ENCODE data around the gene TWNK. TPM values are rescaled to one million over a fixed set of nuclear protein-coding genes. Genes with fewer than 3 reads are reported as not detected.
A peak's percentile ranks its signal among the peaks of the same experiment; 100 is the strongest.

The TWNK gene
- total and polyA plus RNA-seq, 3 experiments from 2014 or later, result 8.2 to 44.3 (median 40.6) TPM

DNA sequence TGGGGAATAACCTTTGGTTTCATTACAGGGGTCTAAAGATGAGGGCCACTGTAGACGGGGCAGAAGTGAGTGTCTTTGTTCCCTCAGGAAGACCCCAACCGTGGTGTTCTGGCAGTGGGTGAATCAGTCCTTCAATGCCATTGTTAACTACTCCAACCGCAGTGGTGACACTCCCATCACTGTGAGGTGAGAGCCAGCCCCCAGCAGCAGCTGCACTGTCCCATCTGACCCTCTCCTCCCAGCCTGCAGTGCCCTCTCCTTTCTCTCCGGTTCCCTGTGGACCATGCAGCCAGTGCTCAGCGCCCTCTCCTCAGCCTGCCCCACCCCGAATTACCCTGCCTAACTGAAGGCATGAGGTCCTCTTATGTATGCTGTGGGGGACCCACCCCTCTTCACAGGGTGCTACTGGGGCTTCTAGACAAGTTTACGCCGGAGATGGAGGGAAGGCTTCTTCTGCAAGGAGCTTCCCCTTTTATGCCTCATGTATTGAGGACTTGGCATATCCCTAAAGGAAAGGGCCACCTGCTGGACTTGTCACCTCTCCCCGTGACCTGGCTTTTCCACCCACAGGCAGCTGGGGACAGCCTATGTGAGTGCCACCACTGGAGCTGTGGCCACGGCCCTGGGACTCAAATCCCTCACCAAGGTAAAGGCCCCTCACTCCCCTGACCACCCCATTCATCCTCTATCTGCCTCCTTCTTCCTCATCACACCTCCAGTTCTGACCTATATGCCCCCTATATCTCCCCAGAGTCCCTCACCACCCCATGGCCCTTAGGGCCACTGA lies 48.8 kb downstream of the TWNK start:
- Mint-ChIP-seq H3K9me3 (no peaks in the 10 kb centered on the region), H3K27me3 (peaks cover 0 to 2% of the 10 kb centered on the region in 2 donors), H3K4me3 (peak overlapping the region in 1 of 7 donors; percentile 28), H3K36me3 (peaks cover 0 to 71% (median 10%) of the 10 kb centered on the region in 3 donors), H3K4me1 (peaks cover 16 to 24% (median 21%) of the 10 kb centered on the region in 3 donors), H3K27ac (peak overlapping the region in 1 of 8 donors; percentile 50)
- Histone ChIP-seq H3K9me3 (ENCODE audit: low read length) (no peaks in the 10 kb centered on the region), H3K4me3 (ENCODE audit: low read length) (no peak overlapping the region), H3K27me3 (ENCODE audit: insufficient read depth, low read length, poor library complexity, severe bottlenecking) (no peaks in the 10 kb centered on the region), H3K27ac (ENCODE audit: low read depth, low read length) (no peak overlapping the region), H3K36me3 (ENCODE audit: insufficient read depth, low read length) (peaks cover 17% of the 10 kb centered on the region), H3K4me1 (ENCODE audit: insufficient read depth, low read length) (peaks cover 11% of the 10 kb centered on the region)
- ChIA-PET POLR2A (no interaction called here), CTCF (interaction anchor here (1.2 to 11.3 kb wide), 6 partner anchors 14 to 106 kb away, joined by 3 to 258 read pairs (median 6); partner anchors contain the start of genes KAZALD1 and LZTS2)
- DNase-seq, result no peak

GRCh38 chr10:101036726-101037125 lies 49.4 kb downstream of the TWNK start:
- Histone ChIP-seq H3K9me3 (ENCODE audit: low read length) (no peaks in the 10 kb centered on the region), H3K4me3 (ENCODE audit: low read length) (no peak overlapping the region), H3K4me1 (ENCODE audit: insufficient read depth, low read length) (peaks cover 16% of the 10 kb centered on the region), H3K27me3 (ENCODE audit: insufficient read depth, low read length, poor library complexity, severe bottlenecking) (no peaks in the 10 kb centered on the region), H3K36me3 (ENCODE audit: insufficient read depth, low read length) (peaks cover 17% of the 10 kb centered on the region), H3K27ac (ENCODE audit: low read depth, low read length) (no peak overlapping the region)
- Mint-ChIP-seq H3K9me3 (no peaks in the 10 kb centered on the region), H3K4me1 (peaks cover 17 to 27% (median 23%) of the 10 kb centered on the region in 3 donors), H3K27ac (peak overlapping the region in 1 of 8 donors; percentile 50), H3K36me3 (peaks cover 0 to 65% (median 11%) of the 10 kb centered on the region in 3 donors), H3K4me3 (peak overlapping the region in 1 of 7 donors; percentile 35), H3K27me3 (peaks cover 0 to under 1% of the 10 kb centered on the region in 2 donors)
- no peak for DNase-seq
- ChIA-PET POLR2A (no interaction called here), CTCF (interaction anchor here (1.2 to 11.3 kb wide), 6 partner anchors 13 to 105 kb away, joined by 3 to 258 read pairs (median 6); partner anchors contain the start of genes KAZALD1 and LZTS2)

DNA sequence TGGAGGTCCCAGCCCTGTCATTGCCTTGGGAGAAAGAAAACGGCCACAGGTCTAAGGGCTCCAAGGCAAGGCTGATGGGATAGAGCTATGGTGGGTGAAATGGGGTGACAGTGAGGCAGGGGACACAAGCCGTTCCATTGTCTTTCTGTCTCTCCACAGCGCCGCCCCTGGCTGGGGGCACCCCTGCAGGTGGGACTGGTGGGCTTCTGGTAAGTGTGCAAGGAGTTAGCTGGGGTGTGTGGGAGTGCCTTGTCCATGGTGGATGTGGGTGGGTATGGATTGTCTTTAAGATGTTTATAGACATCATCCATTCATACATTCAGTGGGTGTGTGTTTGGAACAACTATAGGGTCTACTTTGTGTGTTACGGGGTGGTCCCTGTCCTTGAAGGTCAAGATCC lies 51.1 kb downstream of the TWNK start:
- ChIA-PET CTCF (interaction anchor here (4.9 to 11.3 kb wide), 2 partner anchors 13 to 24 kb away, joined by 46 to 258 read pairs; partner anchors contain the start of gene KAZALD1), POLR2A (no interaction called here)
- Histone ChIP-seq H3K9me3 (ENCODE audit: low read length) (no peaks in the 10 kb centered on the region), H3K27me3 (ENCODE audit: insufficient read depth, low read length, poor library complexity, severe bottlenecking) (no peaks in the 10 kb centered on the region), H3K27ac (ENCODE audit: low read depth, low read length) (no peak overlapping the region), H3K36me3 (ENCODE audit: insufficient read depth, low read length) (peaks cover 17% of the 10 kb centered on the region), H3K4me3 (ENCODE audit: low read length) (no peak overlapping the region), H3K4me1 (ENCODE audit: insufficient read depth, low read length) (peaks cover 15% of the 10 kb centered on the region)
- H3K36me3 Mint-ChIP-seq, result peaks cover 0 to 61% (median 11%) of the 10 kb centered on the region in 3 donors
- H3K27ac Mint-ChIP-seq, result peak overlapping the region in 5 of 8 donors; percentile 10 to 56 (median 28)
- peak overlapping the region in 1 of 7 donors; percentile 75 for H3K4me3 Mint-ChIP-seq
- H3K27me3 Mint-ChIP-seq, result no peaks in the 10 kb centered on the region
- DNase-seq, result no peak
- no peaks in the 10 kb centered on the region for H3K9me3 Mint-ChIP-seq
- peaks cover 21 to 31% (median 24%) of the 10 kb centered on the region in 3 donors for H3K4me1 Mint-ChIP-seq

- ChIA-PET POLR2A (no interaction called here), CTCF (interaction anchor here (1.0 to 11.3 kb wide), 6 partner anchors 9 to 56 kb away, joined by 3 to 258 read pairs (median 26); partner anchors contain the start of genes KAZALD1, PDZD7 and SFXN3)
- Mint-ChIP-seq H3K27me3 (peaks cover 0 to 2% of the 10 kb centered on the region in 2 donors), H3K27ac (peak overlapping the region in 3 of 8 donors; percentile 71 to 78 (median 73)), H3K4me1 (peaks cover 20 to 27% (median 21%) of the 10 kb centered on the region in 3 donors), H3K9me3 (no peaks in the 10 kb centered on the region), H3K4me3 (peak overlapping the region in 1 of 7 donors; percentile 11), H3K36me3 (peaks cover 0 to 50% (median 11%) of the 10 kb centered on the region in 3 donors)
- Histone ChIP-seq H3K9me3 (ENCODE audit: low read length) (no peaks in the 10 kb centered on the region), H3K27me3 (ENCODE audit: insufficient read depth, low read length, poor library complexity, severe bottlenecking) (no peaks in the 10 kb centered on the region), H3K36me3 (ENCODE audit: insufficient read depth, low read length) (peaks cover 17% of the 10 kb centered on the region), H3K27ac (ENCODE audit: low read depth, low read length) (no peak overlapping the region), H3K4me1 (ENCODE audit: insufficient read depth, low read length) (peaks cover 17% of the 10 kb centered on the region), H3K4me3 (ENCODE audit: low read length) (no peak overlapping the region)
- no peak for DNase-seq
Observed at GRCh38 chr10:101040061-101040460, 52.7 kb downstream of the TWNK start.

- ChIA-PET POLR2A (interaction anchor here (1.0 kb wide), 3 partner anchors 9 to 19 kb away, joined by 3 to 4 read pairs (median 4); partner anchors contain the start of genes PDZD7 and SFXN3), CTCF (interaction anchor here (1.7 to 11.3 kb wide), 6 partner anchors 10 to 101 kb away, joined by 6 to 258 read pairs (median 32); partner anchors contain the start of genes KAZALD1, PDZD7 and SFXN3)
- Mint-ChIP-seq H3K4me1 (peaks cover 20 to 27% (median 21%) of the 10 kb centered on the region in 3 donors), H3K4me3 (peak overlapping the region in 1 of 7 donors; percentile 17), H3K9me3 (no peaks in the 10 kb centered on the region), H3K27ac (peak overlapping the region in 6 of 8 donors; percentile 12 to 87 (median 64)), H3K27me3 (peaks cover 0 to 2% of the 10 kb centered on the region in 2 donors), H3K36me3 (peaks cover 0 to 44% (median 9%) of the 10 kb centered on the region in 3 donors)
- no peaks in the 10 kb centered on the region for H3K27me3 ChIP-seq (ENCODE audit: insufficient read depth, low read length, poor library complexity, severe bottlenecking)
- H3K4me1 ChIP-seq (ENCODE audit: insufficient read depth, low read length), result peaks cover 17% of the 10 kb centered on the region
- H3K36me3 ChIP-seq (ENCODE audit: insufficient read depth, low read length), result peaks cover 17% of the 10 kb centered on the region
- H3K27ac ChIP-seq (ENCODE audit: low read depth, low read length), result no peak overlapping the region
- no peak for DNase-seq
- H3K4me3 ChIP-seq (ENCODE audit: low read length), result no peak overlapping the region
- H3K9me3 ChIP-seq (ENCODE audit: low read length), result no peaks in the 10 kb centered on the region
Observed at GRCh38 chr10:101040851-101041250, 53.5 kb downstream of the TWNK start.

- peak overlapping the region in 3 of 7 donors; percentile 15 to 61 (median 17) for H3K4me3 Mint-ChIP-seq
- no peak overlapping the region for H3K27ac ChIP-seq (ENCODE audit: low read depth, low read length)
- peaks cover 17% of the 10 kb centered on the region for H3K36me3 ChIP-seq (ENCODE audit: insufficient read depth, low read length)
- DNase-seq, result peak; percentile 49 to 83 (median 69)
- no peaks in the 10 kb centered on the region for H3K9me3 ChIP-seq (ENCODE audit: low read length)
- H3K27me3 Mint-ChIP-seq, result peaks cover 2 to 3% of the 10 kb centered on the region in 2 donors
- peaks cover 17% of the 10 kb centered on the region for H3K4me1 ChIP-seq (ENCODE audit: insufficient read depth, low read length)
- H3K27me3 ChIP-seq (ENCODE audit: insufficient read depth, low read length, poor library complexity, severe bottlenecking), result no peaks in the 10 kb centered on the region
- H3K9me3 Mint-ChIP-seq, result no peaks in the 10 kb centered on the region
- no peak overlapping the region for H3K4me3 ChIP-seq (ENCODE audit: low read length)
- H3K36me3 Mint-ChIP-seq, result peaks cover 0 to 39% (median 7%) of the 10 kb centered on the region in 3 donors
- POLR2A ChIA-PET, result interaction anchor here (1.0 kb wide), 3 partner anchors 8 to 19 kb away, joined by 3 to 4 read pairs (median 4); partner anchors contain the start of genes PDZD7 and SFXN3
- H3K27ac Mint-ChIP-seq, result peak overlapping the region in 6 of 8 donors; percentile 12 to 87 (median 64)
- CTCF ChIA-PET, result interaction anchor here (0.8 to 11.3 kb wide), 8 partner anchors 10 to 100 kb away, joined by 3 to 258 read pairs (median 17); partner anchors contain the start of genes KAZALD1, PDZD7 and SFXN3
- H3K4me1 Mint-ChIP-seq, result peaks cover 20 to 27% (median 21%) of the 10 kb centered on the region in 3 donors
Observed at GRCh38 chr10:101041252-101041761, 54.0 kb downstream of the TWNK start.

- H3K4me3 ChIP-seq (ENCODE audit: low read length), result peak overlapping the region; percentile 67
- no peak for DNase-seq
- H3K27ac Mint-ChIP-seq, result peak overlapping the region in 7 of 8 donors; percentile 29 to 99 (median 96)
- peak overlapping the region; percentile 66 for H3K27ac ChIP-seq (ENCODE audit: low read depth, low read length)
- H3K4me1 Mint-ChIP-seq, result peaks cover 20 to 27% (median 21%) of the 10 kb centered on the region in 3 donors
- H3K36me3 ChIP-seq (ENCODE audit: insufficient read depth, low read length), result peaks cover 11% of the 10 kb centered on the region
- H3K9me3 Mint-ChIP-seq, result no peaks in the 10 kb centered on the region
- CTCF ChIA-PET, result interaction anchor here (0.8 to 11.3 kb wide), 7 partner anchors 9 to 100 kb away, joined by 3 to 258 read pairs (median 19); partner anchors contain the start of genes KAZALD1, PDZD7 and SFXN3
- peak overlapping the region; percentile 92 to 99 (median 97) for H3K4me3 Mint-ChIP-seq
- H3K9me3 ChIP-seq (ENCODE audit: low read length), result no peaks in the 10 kb centered on the region
- H3K27me3 ChIP-seq (ENCODE audit: insufficient read depth, low read length, poor library complexity, severe bottlenecking), result no peaks in the 10 kb centered on the region
- peaks cover 0 to 31% (median 7%) of the 10 kb centered on the region in 3 donors for H3K36me3 Mint-ChIP-seq
- peaks cover 8 to 11% of the 10 kb centered on the region in 2 donors for H3K27me3 Mint-ChIP-seq
- POLR2A ChIA-PET, result interaction anchor here (0.9 to 1.8 kb wide), 3 partner anchors 16 to 21 kb away, joined by 3 to 7 read pairs (median 6); partner anchors contain the start of gene KAZALD1
- peaks cover 17% of the 10 kb centered on the region for H3K4me1 ChIP-seq (ENCODE audit: insufficient read depth, low read length)
Observed at GRCh38 chr10:101042118-101042517, 54.8 kb downstream of the TWNK start.
